Parathyroid adenoma (tissue), 2 donors: Measurements from ENCODE around the gene SLC2A4RG.

ENCODE experiments used
- H2AFZ ChIP-seq: fragments of 300-600 bp; sonication (generic); one replicate; pipeline ENCODE4 v1.7.0; 2017; ENCODE audit warnings: antibody characterized with exemption, mild to moderate bottlenecking
- H3K27ac ChIP-seq: fragments of 300-600 bp; sonication (generic); one replicate; pipeline ENCODE4 v1.7.0; 2017
- H3K27me3 ChIP-seq: fragments of 300-600 bp; sonication (generic); one replicate; pipeline ENCODE4 v1.7.0; 2017; ENCODE audit warnings: low read length; ENCODE audit not compliant: control insufficient read depth, insufficient read depth
- H3K36me3 ChIP-seq: fragments of 300-600 bp; sonication (generic); one replicate; pipeline ENCODE4 v1.7.0; 2017; ENCODE audit warnings: low read length; ENCODE audit not compliant: control insufficient read depth, insufficient read depth
- H3K4me1 ChIP-seq: fragments of 300-600 bp; sonication (generic); one replicate; pipeline ENCODE4 v1.7.0; 2017; ENCODE audit warnings: control low read depth
- H3K4me2 ChIP-seq: fragments of 300-600 bp; sonication (generic); one replicate; pipeline ENCODE4 v1.7.0; 2017; ENCODE audit warnings: low read length
- H3K4me3 ChIP-seq: fragments of 300-600 bp; sonication (generic); one replicate; pipeline ENCODE4 v1.7.0; 2017; ENCODE audit warnings: low read depth, low read length
- H3K79me2 ChIP-seq: fragments of 300-600 bp; sonication (generic); one replicate; pipeline ENCODE4 v1.7.0; 2017; ENCODE audit warnings: control low read depth
- H3K9ac ChIP-seq: fragments of 300-600 bp; sonication (generic); one replicate; pipeline ENCODE4 v1.7.0; 2017; ENCODE audit warnings: mild to moderate bottlenecking
- H3K9me3 ChIP-seq: fragments of 300-600 bp; sonication (generic); one replicate; pipeline ENCODE4 v1.7.0; 2017; ENCODE audit warnings: low read length; ENCODE audit not compliant: control insufficient read depth
- CTCF ChIP-seq: fragments of 300-600 bp; sonication (generic); IDR thresholded peaks from one replicate; pipeline ENCODE4 v1.7.0; 2017; ENCODE audit warnings: antibody characterized with exemption, mild to moderate bottlenecking
- donor health status: primary hyperparathyroidism.

SLC2A4RG gene

GRCh38 chr20:63692436-63693082 lies 47.0 kb upstream of the SLC2A4RG start:
- Histone ChIP-seq H3K9me3 (no peaks in the 10 kb centered on the region), H3K27me3 (no peaks in the 10 kb centered on the region), H3K4me1 (no peaks in the 10 kb centered on the region), H3K4me2 (no peak overlapping the region), H2AFZ (no peak overlapping the region), H3K4me3 (no peak overlapping the region), H3K36me3 (no peaks in the 10 kb centered on the region), H3K9ac (no peak overlapping the region), H3K79me2 (peaks cover 4% of the 10 kb centered on the region), H3K27ac (no peak overlapping the region)
- TF ChIP-seq CTCF = no peak

GRCh38 chr20:63693083-63693732 lies 46.4 kb upstream of the SLC2A4RG start:
- TF ChIP-seq CTCF = no peak
- peaks cover 4% of the 10 kb centered on the region for H3K79me2 ChIP-seq
- no peaks in the 10 kb centered on the region for H3K27me3 ChIP-seq
- no peak overlapping the region for H2AFZ ChIP-seq
- H3K36me3 ChIP-seq = no peaks in the 10 kb centered on the region
- H3K9me3 ChIP-seq = no peaks in the 10 kb centered on the region
- H3K4me1 ChIP-seq = no peaks in the 10 kb centered on the region
- no peak overlapping the region for H3K4me3 ChIP-seq
- H3K4me2 ChIP-seq = no peak overlapping the region
- H3K9ac ChIP-seq = no peak overlapping the region
- no peak overlapping the region for H3K27ac ChIP-seq

GRCh38 chr20:63693733-63694583 lies 45.6 kb upstream of the SLC2A4RG start:
- Histone ChIP-seq H3K27me3 (no peaks in the 10 kb centered on the region), H3K9ac (no peak overlapping the region), H3K79me2 (peaks cover 9% of the 10 kb centered on the region), H3K27ac (no peak overlapping the region), H3K4me1 (no peaks in the 10 kb centered on the region), H3K4me3 (no peak overlapping the region), H3K4me2 (no peak overlapping the region), H3K36me3 (no peaks in the 10 kb centered on the region), H3K9me3 (no peaks in the 10 kb centered on the region), H2AFZ (no peak overlapping the region)
- TF ChIP-seq CTCF = no peak

- no peaks in the 10 kb centered on the region for H3K36me3 ChIP-seq
- H3K9ac ChIP-seq = no peak overlapping the region
- no peak overlapping the region for H2AFZ ChIP-seq
- H3K4me3 ChIP-seq = no peak overlapping the region
- no peak overlapping the region for H3K27ac ChIP-seq
- no peaks in the 10 kb centered on the region for H3K9me3 ChIP-seq
- H3K4me1 ChIP-seq = no peaks in the 10 kb centered on the region
- peaks cover 14% of the 10 kb centered on the region for H3K79me2 ChIP-seq
- TF ChIP-seq CTCF = no peak
- no peak overlapping the region for H3K4me2 ChIP-seq
- H3K27me3 ChIP-seq = no peaks in the 10 kb centered on the region
Measured at GRCh38 chr20:63694584-63695423, 44.8 kb upstream of the SLC2A4RG start.
